NCI-H446 treated with DMSO at 0.1 percent for 48 hours (cell line): ENCODE results near the gene UBQLN1.
"Not testable (repeated sequence)": the region's sequence is repeated elsewhere in the genome, so short reads cannot be mapped to it uniquely, and the experiment has no call there.

Source experiments
- DNase-seq: peaks from one replicate; lab custom pipeline; 2025; lab: John Stamatoyannopoulos, UW

Gene UBQLN1

GRCh38 chr9:83707768-83708514, at the start of gene UBQLN1:
UBQLN1 (minus strand) TSS chr9:83707958; CDS start chr9:83707679, 279 bp downstream.
- peak; percentile 68 for DNase-seq

- DNase-seq, result no peak
Measured at GRCh38 chr9:83754383-83754977, 46.7 kb upstream of the UBQLN1 start.

DNA sequence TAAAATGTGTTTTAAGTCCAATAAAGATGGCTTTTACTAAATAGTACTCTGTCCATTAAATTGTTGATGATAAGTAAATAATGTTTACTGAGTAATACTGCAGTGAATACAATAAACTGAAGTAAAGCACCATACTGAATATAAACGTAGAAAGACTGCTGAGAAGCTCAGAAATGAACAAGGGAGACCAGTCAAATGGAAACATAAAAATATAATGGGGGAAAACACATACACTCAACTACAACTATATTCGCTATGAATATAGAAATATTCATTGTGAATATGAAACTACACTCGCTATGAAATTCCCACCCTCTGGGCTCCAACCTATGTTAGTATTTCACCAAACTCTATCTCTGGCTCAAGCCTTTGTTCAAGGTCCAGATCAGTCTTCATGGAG, 41.9 kb upstream of the UBQLN1 start:
- DNase-seq, result no peak

DNA sequence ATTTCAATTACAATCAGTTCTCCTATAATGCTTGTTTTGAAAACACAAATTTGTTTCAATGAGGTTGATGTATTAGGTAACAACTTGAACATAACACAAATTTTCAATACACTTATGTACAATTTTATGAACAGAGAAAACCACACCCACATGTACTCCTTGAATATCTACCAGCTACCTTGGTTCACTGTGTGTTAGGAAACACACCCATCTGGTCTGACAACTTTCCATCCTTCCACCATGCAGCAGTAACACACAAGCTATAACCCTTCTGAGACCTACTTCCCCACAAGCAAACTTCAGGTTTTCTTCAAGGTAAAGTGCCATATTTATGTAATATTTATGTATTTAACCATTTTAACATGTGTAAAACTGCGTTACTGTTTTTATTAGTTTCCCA, 36.4 kb upstream of the UBQLN1 start:
- no peak for DNase-seq

DNA sequence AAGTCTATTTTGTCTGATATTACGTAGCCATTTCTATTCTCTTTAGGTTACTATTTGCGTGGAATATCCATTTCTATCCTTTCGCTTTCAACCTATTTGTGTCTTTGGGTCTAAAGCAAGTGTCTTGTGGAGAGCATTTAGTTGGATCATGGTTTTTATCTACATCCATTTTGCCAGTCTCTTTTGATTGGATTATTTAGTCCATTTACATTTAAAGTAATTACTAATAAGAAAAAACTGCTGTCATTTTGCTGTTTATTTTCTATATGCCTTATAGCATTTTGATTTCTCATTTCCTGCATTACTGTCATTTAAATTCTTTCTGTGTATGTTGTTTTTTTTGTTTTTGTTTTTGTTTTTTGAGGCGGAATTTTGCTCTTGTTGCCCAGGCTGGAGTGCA, 26.0 kb upstream of the UBQLN1 start:
- DNase-seq, result no peak

- not testable (repeated sequence) for DNase-seq
Measured at GRCh38 chr9:83728591-83729368, 21.0 kb upstream of the UBQLN1 start.

- DNase-seq, result no peak
Measured at GRCh38 chr9:83724436-83724835, 16.7 kb upstream of the UBQLN1 start.

DNA sequence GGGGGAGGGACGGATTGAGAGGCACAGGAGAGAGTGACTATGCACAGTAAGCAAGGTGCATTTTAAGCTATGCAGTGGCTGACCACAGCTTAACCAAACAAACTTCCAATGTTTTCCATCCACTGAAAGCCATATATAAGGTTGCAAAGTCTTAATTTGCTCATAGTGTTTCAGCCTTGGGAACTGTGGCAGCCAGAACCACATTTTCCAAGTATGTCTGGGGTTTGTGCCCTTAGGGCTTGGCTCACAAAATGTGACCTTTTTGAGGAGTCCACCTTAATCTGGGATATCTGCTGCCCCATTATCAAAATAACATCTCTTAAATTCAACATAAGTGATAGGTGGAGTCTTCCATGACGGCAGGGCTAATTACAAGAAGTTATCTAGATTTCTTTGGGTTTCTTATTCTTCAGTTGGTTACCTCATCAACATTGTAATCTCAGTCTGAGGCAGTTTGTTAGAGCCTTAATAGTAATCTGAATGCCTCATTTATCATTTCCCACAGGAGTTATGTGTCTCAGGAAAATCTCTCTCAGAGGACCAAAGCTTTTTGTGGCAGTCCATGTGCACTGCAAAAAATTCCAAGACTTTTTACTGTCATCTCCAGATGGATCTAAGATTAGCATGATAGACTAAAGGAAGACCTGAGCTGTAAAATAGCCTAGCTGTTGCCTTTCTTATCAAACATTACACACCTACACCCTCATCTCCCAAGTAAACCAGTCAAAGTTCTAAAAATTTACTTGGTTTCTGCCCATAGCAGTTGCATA, 15.2 kb upstream of the UBQLN1 start:
- no peak for DNase-seq

DNA sequence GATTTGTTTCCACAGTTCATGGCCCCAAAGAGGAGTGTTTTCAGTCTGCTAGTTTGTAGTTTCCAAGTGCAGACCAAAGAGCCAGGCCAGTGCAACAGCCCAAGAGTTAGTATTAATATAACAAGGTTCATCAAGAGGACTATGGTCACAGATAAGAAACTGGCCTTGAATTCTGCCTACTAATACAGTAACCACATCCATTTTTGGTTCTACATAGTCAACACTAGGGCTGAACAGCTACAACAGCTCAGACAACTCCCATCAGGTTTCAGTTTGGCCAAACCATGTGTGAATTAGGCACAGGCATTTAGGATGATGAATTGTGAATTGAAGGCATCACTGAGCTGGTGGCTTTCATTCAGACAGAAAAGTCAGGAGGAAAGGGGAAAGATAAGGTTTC, 13.8 kb upstream of the UBQLN1 start:
- no peak for DNase-seq

- no peak for DNase-seq
Measured at GRCh38 chr9:83715794-83716193, 8.0 kb upstream of the UBQLN1 start.

DNA sequence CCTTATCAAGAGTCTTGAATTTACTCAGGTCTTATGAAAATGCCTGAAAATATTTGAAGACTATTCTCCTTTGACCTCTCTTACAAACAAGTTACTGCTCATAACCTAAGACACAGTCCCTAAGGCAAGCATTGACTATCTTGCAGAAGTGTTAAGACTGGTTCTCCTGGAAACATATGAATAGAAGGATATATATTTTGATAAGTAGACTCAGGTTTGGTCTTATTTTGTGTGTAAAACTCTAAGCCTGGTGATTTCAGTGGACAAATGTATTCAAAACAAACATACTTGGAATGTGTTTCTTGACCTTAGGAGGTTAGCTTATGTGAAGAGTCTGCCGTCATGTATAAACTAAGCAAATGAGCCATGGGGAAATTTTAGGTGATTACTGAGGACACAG, 7.5 kb upstream of the UBQLN1 start:
- DNase-seq, result no peak

DNA sequence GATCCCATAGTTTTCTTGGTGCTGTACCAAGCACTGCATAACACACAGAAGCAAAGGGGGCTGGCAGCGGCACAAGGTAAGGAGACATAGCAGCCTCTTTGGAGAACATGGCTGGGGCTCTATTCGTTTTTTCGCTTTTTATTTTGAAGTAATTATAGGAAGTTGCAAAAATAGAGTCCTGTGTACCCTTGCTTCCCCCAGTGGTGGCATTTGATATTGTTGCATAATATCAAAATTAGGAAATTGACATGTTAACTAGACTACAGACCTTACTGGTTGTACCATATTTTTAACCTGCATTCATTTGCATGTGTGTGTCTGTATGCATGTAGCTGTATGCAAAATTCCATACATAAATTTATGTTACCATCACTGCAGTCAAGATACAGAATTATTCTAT, 6.6 kb upstream of the UBQLN1 start:
- DNase-seq, result no peak

DNA sequence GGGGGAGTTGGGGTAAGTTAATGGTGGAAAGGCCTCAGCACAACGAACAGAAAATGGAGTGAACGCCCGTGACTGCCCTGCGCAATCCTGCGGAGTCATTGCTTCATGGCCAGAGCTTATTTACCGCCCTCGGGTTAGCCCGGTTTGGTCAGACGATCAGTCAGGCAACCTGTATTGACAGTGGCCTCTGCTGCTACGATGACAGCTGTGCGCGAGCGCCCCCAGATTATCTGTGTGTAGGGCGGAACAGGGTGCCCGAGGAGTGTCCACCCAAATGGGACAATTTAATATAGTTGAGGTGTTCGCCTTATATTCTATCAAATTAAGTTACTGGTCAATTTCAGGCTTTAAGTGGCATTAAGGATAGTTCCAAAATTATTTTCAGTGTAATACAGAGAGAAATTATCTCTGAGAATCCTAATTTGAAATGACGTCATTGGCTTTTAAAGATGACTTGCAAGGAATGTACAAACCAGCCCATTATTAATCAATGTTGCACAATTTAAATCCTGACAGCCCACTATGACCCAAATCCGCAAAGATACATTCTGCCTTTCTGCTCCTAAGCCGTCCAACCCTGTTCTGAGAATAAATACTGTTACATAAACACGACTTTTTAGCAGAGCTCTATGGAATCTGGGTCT, 879 bp upstream of the UBQLN1 start:
- no peak for DNase-seq

- DNase-seq, result no peak
Measured at GRCh38 chr9:83707518-83707767, 315 bp downstream of the UBQLN1 start.

DNA sequence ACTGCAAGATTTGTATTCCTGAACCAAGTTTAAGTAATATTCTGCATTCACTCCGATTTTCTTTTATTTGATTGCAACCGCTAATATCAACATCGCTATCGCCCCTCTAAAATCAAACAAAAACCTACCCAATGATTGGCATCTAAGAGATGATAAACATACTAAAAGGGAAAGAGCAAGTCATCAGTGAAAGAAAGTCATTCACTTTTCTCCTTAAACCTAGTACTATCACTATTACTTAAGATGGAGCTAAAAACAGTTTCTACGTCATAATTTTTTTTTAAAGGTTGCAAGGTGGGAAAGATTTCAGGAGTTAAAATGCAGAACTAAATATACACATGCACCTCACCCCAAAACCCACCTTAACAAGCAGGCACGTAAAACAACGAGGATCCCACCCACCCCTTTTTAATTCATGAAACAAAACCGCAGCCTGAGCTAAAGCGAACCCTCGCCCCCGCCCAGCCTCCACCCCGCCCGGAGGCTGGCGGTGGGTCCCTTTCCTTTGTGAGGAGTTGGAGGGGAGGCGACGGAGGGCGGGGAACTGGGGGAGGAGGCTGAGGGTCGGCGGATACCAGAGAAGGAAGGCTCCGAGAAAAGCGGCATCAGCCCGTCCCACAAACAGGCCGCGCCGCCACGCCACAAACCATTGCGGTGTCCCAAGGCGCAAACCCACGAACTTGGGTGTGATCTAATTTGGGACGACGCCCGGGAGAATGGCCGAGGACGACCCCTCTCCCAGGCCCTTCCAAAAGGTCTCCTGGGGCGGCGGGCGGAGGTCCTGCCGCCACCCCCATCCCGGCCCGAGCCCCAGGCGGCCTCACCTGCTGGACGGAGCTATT, 861 bp downstream of the UBQLN1 start:
- no peak for DNase-seq

GRCh38 chr9:83705219-83705651, 2.5 kb downstream of the UBQLN1 start:
- not testable (repeated sequence) for DNase-seq

GRCh38 chr9:83701769-83702168, 6.0 kb downstream of the UBQLN1 start:
- DNase-seq, result no peak

DNA sequence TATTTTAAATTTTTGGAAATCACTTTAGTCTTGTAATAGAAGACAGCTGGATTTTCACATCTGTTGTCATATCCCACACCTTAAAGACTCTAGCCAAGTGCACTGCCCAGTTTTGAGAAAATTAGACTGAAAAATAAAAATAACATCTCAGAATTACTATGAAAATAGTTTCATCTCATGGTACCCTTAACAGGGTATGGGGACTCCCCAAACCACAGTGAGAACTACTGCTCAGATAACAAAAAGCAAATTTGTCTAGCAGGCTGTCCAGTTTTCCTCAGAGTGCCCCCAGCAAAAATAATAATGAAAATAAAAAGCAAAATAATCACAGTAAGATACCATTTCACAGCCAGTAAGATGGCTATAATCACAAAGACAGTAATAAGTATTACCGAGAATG, 6.5 kb downstream of the UBQLN1 start:
- no peak for DNase-seq

- DNase-seq, result no peak
Measured at GRCh38 chr9:83699615-83700014, 8.1 kb downstream of the UBQLN1 start.

DNA sequence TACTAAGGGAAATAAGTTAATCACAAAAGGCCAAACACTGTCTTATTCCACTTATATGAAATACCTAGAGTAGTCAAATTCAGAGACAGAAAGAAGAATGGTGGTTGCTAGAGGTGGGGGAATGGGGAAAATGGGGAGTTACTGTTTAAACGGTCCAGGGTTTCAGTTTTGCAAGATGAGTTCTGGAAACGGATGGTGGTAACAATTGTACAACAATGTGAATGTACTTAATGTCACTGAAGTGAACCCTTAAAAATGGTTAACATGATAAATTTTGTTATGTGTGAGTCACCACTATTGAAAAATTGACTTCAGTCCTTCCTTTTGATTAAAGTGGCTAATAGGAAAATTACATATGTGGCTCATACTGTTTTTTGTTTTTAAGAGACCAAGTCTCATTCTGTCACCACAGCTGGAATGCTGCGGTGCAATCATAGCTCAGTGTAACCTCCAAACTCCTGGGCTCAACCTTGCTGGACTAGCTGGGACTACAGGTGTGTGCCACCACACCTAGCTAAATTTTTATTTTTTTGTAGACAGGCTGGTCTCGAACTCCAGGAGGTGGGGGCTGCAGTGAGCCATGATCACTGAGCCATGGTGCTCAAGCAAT, 8.7 kb downstream of the UBQLN1 start:
- no peak for DNase-seq

GRCh38 chr9:83691492-83691891, 16.3 kb downstream of the UBQLN1 start:
- DNase-seq, result no peak
